Activated naive CD4-positive, alpha-beta T cell treated with anti-CD3 and anti-CD28 coated beads, Interleukin-2, amount 10 ng/mL, durations not matched to agents 7 days and 5 days (primary cell): ENCODE measurements around the gene HHIPL1.

Source experiments
- CTCF ChIA-PET: fragments of 350-600 bp; sonication (Branson Sonifier 250); formaldehyde crosslinking; loops from one replicate; lab custom pipeline; 2021; ENCODE audit warnings: antibody characterized with exemption; lab: Charles Lee
- DNase-seq: peaks from one replicate; pipeline ENCODE4 v3.0.0-alpha.2; 2020
- H3K27ac Mint-ChIP-seq: one replicate; pipeline ENCODE4 v1.8.0; 2021; ENCODE audit warnings: mild to moderate bottlenecking, moderate library complexity, mixed read lengths
- H3K27me3 Mint-ChIP-seq: one replicate; pipeline ENCODE4 v1.8.0; 2021; ENCODE audit warnings: mild to moderate bottlenecking, mixed read lengths
- H3K36me3 Mint-ChIP-seq: one replicate; pipeline ENCODE4 v1.8.0; 2021; ENCODE audit warnings: mixed read lengths
- H3K4me1 Mint-ChIP-seq: one replicate; pipeline ENCODE4 v1.8.0; 2021; ENCODE audit warnings: mixed read lengths
- H3K4me3 Mint-ChIP-seq: one replicate; pipeline ENCODE4 v1.8.0; 2021; ENCODE audit warnings: mild to moderate bottlenecking, moderate library complexity, mixed read lengths
- H3K9me3 Mint-ChIP-seq: one replicate; pipeline ENCODE4 v1.8.0; 2021; ENCODE audit warnings: mixed read lengths

Gene HHIPL1

GRCh38 chr14:99604278-99604765 is 40.6 kb upstream of the HHIPL1 start:
- H3K4me3 Mint-ChIP-seq, result peak overlapping the region; percentile 84
- peak overlapping the region; percentile 95 for H3K27ac Mint-ChIP-seq
- no peaks in the 10 kb centered on the region for H3K36me3 Mint-ChIP-seq
- CTCF ChIA-PET, result no interaction called here
- DNase-seq, result peak; percentile 94
- peaks cover 30% of the 10 kb centered on the region for H3K4me1 Mint-ChIP-seq
- no peaks in the 10 kb centered on the region for H3K9me3 Mint-ChIP-seq
- peaks cover 32% of the 10 kb centered on the region for H3K27me3 Mint-ChIP-seq

GRCh38 chr14:99604766-99605298 is 40.1 kb upstream of the HHIPL1 start:
- CTCF ChIA-PET, result interaction anchor here (1.1 to 1.2 kb wide), 2 partner anchors 14 to 15 kb away, joined by 3 to 4 read pairs; no protein-coding TSS in a partner anchor
- no peak for DNase-seq
- Mint-ChIP-seq H3K9me3 (no peaks in the 10 kb centered on the region), H3K4me3 (peak overlapping the region; percentile 84), H3K27ac (peak overlapping the region; percentile 95), H3K36me3 (no peaks in the 10 kb centered on the region), H3K27me3 (peaks cover 37% of the 10 kb centered on the region), H3K4me1 (peaks cover 32% of the 10 kb centered on the region)

- H3K27me3 Mint-ChIP-seq, result peaks cover 38% of the 10 kb centered on the region
- CTCF ChIA-PET, result interaction anchor here (0.9 to 1.2 kb wide), 4 partner anchors 12 to 21 kb away, joined by 3 to 4 read pairs (median 3); no protein-coding TSS in a partner anchor
- H3K27ac Mint-ChIP-seq, result peak overlapping the region; percentile 95
- H3K4me3 Mint-ChIP-seq, result peak overlapping the region; percentile 84
- peaks cover 31% of the 10 kb centered on the region for H3K4me1 Mint-ChIP-seq
- H3K9me3 Mint-ChIP-seq, result no peaks in the 10 kb centered on the region
- peak; percentile 91 for DNase-seq
- H3K36me3 Mint-ChIP-seq, result no peaks in the 10 kb centered on the region
Measured at GRCh38 chr14:99605299-99605961, 39.5 kb upstream of the HHIPL1 start.

GRCh38 chr14:99606359-99606758 is 38.6 kb upstream of the HHIPL1 start:
- H3K27ac Mint-ChIP-seq, result no peak overlapping the region
- H3K9me3 Mint-ChIP-seq, result no peaks in the 10 kb centered on the region
- H3K4me1 Mint-ChIP-seq, result peaks cover 25% of the 10 kb centered on the region
- CTCF ChIA-PET, result interaction anchor here (0.9 to 1.2 kb wide), 2 partner anchors 12 to 20 kb away, joined by 3 read pairs; no protein-coding TSS in a partner anchor
- H3K4me3 Mint-ChIP-seq, result peak overlapping the region; percentile 26
- DNase-seq, result no peak
- peaks cover 38% of the 10 kb centered on the region for H3K27me3 Mint-ChIP-seq
- no peaks in the 10 kb centered on the region for H3K36me3 Mint-ChIP-seq

GRCh38 chr14:99608591-99608990 is 36.3 kb upstream of the HHIPL1 start:
- Mint-ChIP-seq H3K4me3 (no peak overlapping the region), H3K4me1 (peaks cover 8% of the 10 kb centered on the region)
- CTCF ChIA-PET, result interaction anchor here (1.5 to 2.2 kb wide), 2 partner anchors 14 to 20 kb away, joined by 3 to 5 read pairs; no protein-coding TSS in a partner anchor

GRCh38 chr14:99609245-99610170 is 35.4 kb upstream of the HHIPL1 start:
- Mint-ChIP-seq H3K4me1 (peaks cover 8% of the 10 kb centered on the region), H3K27me3 (peaks cover 28% of the 10 kb centered on the region), H3K36me3 (no peaks in the 10 kb centered on the region), H3K9me3 (no peaks in the 10 kb centered on the region), H3K4me3 (no peak overlapping the region), H3K27ac (no peak overlapping the region)
- DNase-seq, result peak; percentile 40
- CTCF ChIA-PET, result interaction anchor here (1.5 to 2.2 kb wide), 3 partner anchors 11 to 19 kb away, joined by 3 to 7 read pairs (median 5); no protein-coding TSS in a partner anchor

More at GRCh38 chr14:99608591-99608990, 36.3 kb upstream of the HHIPL1 start:
- Mint-ChIP-seq H3K27me3 (peaks cover 21% of the 10 kb centered on the region), H3K36me3 (no peaks in the 10 kb centered on the region), H3K27ac (no peak overlapping the region), H3K9me3 (no peaks in the 10 kb centered on the region)
- no peak for DNase-seq

GRCh38 chr14:99611646-99612045 is 33.3 kb upstream of the HHIPL1 start:
- DNase-seq, result no peak
- Mint-ChIP-seq H3K36me3 (no peaks in the 10 kb centered on the region), H3K27me3 (peaks cover 31% of the 10 kb centered on the region), H3K27ac (no peak overlapping the region), H3K4me1 (peaks cover 2% of the 10 kb centered on the region), H3K9me3 (no peaks in the 10 kb centered on the region), H3K4me3 (no peak overlapping the region)
- CTCF ChIA-PET, result no interaction called here

GRCh38 chr14:99612071-99612737 is 32.7 kb upstream of the HHIPL1 start:
- Mint-ChIP-seq H3K36me3 (no peaks in the 10 kb centered on the region), H3K9me3 (no peaks in the 10 kb centered on the region), H3K4me3 (no peak overlapping the region), H3K27me3 (peaks cover 31% of the 10 kb centered on the region), H3K27ac (no peak overlapping the region), H3K4me1 (peaks cover 2% of the 10 kb centered on the region)
- DNase-seq, result no peak
- CTCF ChIA-PET, result no interaction called here

GRCh38 chr14:99612738-99613330 is 32.1 kb upstream of the HHIPL1 start:
- no peaks in the 10 kb centered on the region for H3K36me3 Mint-ChIP-seq
- no peak for DNase-seq
- H3K4me3 Mint-ChIP-seq, result no peak overlapping the region
- no peak overlapping the region for H3K27ac Mint-ChIP-seq
- H3K4me1 Mint-ChIP-seq, result peaks cover 2% of the 10 kb centered on the region
- CTCF ChIA-PET, result no interaction called here
- H3K27me3 Mint-ChIP-seq, result peaks cover 35% of the 10 kb centered on the region
- no peaks in the 10 kb centered on the region for H3K9me3 Mint-ChIP-seq

GRCh38 chr14:99615497-99616157 is 29.3 kb upstream of the HHIPL1 start:
- no peak for DNase-seq
- Mint-ChIP-seq H3K27me3 (peaks cover 49% of the 10 kb centered on the region), H3K36me3 (no peaks in the 10 kb centered on the region), H3K4me3 (no peak overlapping the region), H3K27ac (no peak overlapping the region), H3K4me1 (no peaks in the 10 kb centered on the region), H3K9me3 (no peaks in the 10 kb centered on the region)
- CTCF ChIA-PET, result no interaction called here

GRCh38 chr14:99616832-99617800 is 27.8 kb upstream of the HHIPL1 start:
- H3K27ac Mint-ChIP-seq, result no peak overlapping the region

More at GRCh38 chr14:99616832-99617800, 27.8 kb upstream of the HHIPL1 start:
- no peaks in the 10 kb centered on the region for H3K36me3 Mint-ChIP-seq
- no peak for DNase-seq
- CTCF ChIA-PET, result interaction anchor here (0.5 to 1.1 kb wide), 3 partner anchors 11 to 71 kb away, joined by 3 to 5 read pairs (median 4); no protein-coding TSS in a partner anchor
- no peaks in the 10 kb centered on the region for H3K9me3 Mint-ChIP-seq
- H3K4me3 Mint-ChIP-seq, result no peak overlapping the region
- H3K27me3 Mint-ChIP-seq, result peaks cover 60% of the 10 kb centered on the region
- H3K4me1 Mint-ChIP-seq, result no peaks in the 10 kb centered on the region
